Measurements from ENCODE around the gene AQP12B. TPM values are rescaled to one million over a fixed set of nuclear protein-coding genes. Genes with fewer than 3 reads are reported as not detected.

The AQP12B gene
- total and polyA plus RNA-seq, 3 donors from 2014 or later: not detected

DNA sequence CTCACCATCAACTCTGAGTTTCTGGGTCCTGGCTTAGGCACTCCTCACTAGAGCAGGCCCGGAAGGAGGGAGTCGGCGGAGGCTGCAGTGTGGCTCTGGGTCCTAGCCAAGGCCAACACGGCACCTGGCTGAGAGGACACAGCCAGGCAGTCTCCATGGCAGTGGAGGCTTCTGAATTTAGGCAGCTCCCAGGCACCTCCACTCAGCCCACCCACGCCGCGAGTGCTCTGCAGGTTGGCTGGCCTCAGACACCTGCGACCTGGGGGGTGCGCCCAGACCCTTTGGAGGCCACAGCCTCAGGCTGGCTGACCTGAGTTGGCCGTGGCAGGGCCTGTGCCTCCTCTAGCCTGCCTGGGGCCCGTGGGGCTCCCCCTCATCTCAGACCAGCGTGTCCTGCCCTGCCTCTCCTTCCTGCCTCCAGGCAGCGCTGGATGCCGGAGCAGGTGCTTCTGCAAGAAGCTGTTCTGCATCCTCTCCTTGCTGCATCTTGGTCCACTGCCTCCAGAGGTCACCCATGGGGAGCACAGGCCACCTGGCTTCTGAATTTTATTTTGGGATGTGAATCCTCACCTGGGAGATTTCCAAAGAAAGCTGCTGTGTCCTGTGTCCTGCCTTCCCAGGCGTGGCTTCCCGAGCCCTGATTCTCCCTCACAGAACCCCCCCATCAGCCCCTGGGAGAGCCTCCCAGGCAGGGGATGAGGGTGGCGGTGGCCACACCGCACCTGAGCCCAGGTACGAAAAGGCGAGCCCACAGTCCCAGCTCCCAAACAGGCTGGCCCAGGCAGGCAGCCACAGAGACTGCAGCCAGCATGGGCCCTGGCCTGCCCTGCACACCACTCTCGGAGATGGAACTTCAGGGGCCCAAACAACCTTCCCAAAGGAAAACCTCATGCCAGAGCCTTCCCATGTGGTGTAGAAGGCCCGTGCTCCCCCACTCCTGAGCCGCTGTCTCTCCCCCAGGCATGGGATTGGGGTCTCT is 32.4 kb upstream of the AQP12B start:
- WGBS, 2 donors: 71 to 80% methylated on average over 11 to 21 of the region's 23 CpGs
- H3K27me3 ChIP-seq: no peaks in the 10 kb centered on the region
- no peak for DNase-seq

DNA sequence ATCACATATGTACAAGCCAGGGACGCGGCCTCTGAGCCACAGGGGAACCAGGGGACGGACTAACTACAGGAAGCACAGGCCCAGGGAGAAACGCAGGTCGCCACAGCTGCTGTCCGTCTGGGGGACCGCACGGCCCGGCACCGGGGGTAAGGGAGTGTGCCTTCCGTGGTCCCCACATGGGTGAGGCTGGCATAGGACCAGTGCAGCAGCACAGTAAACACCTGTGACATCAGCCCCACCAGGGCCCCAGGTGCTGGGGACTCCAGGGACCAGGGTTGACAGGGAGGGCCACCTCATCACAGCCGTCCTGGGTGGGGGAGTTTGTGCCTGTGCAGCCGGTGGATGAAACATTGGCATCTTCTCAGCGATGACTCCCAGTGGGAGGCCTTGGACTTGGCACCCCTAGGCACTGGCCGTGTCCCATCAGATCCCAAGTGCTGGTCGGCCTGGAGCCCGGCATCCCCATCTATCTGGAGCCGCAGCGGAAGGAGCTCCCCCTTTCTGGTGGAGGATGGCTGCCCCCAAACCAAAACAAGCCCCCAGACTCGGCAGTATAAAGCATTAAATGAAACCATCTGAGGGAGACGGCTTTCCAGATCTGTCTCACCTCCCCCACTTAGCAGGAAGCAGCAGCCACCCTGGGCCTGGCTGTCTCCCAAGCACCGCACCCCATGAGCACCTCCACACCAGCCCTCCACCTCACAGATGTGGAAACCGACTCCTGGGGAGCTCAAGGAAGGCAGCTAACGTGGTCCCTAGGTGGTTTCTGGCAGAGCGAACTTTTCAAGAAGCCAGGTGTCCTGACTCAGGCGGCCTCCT is 31.5 kb upstream of the AQP12B start:
- no peaks in the 10 kb centered on the region for H3K36me3 ChIP-seq (ENCODE audit: low read depth, missing control alignments)
- no peaks in the 10 kb centered on the region for H3K27me3 ChIP-seq
- WGBS, 2 donors: 76 to 77% methylated on average over 6 to 25 of the region's 26 CpGs
- TF ChIP-seq POLR2A (IDR thresholded peaks at IDR 0.05): no peak
- TF ChIP-seq, protein P1, sequence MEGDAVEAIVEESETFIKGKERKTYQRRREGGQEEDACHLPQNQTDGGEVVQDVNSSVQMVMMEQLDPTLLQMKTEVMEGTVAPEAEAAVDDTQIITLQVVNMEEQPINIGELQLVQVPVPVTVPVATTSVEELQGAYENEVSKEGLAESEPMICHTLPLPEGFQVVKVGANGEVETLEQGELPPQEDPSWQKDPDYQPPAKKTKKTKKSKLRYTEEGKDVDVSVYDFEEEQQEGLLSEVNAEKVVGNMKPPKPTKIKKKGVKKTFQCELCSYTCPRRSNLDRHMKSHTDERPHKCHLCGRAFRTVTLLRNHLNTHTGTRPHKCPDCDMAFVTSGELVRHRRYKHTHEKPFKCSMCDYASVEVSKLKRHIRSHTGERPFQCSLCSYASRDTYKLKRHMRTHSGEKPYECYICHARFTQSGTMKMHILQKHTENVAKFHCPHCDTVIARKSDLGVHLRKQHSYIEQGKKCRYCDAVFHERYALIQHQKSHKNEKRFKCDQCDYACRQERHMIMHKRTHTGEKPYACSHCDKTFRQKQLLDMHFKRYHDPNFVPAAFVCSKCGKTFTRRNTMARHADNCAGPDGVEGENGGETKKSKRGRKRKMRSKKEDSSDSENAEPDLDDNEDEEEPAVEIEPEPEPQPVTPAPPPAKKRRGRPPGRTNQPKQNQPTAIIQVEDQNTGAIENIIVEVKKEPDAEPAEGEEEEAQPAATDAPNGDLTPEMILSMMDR (IDR thresholded peaks at IDR 0.05): no peak
- no peak overlapping the region for H3K27ac ChIP-seq
- H3K4me1 ChIP-seq: no peaks in the 10 kb centered on the region
- no peaks in the 10 kb centered on the region for H3K9me3 ChIP-seq
- H3K4me3 ChIP-seq: no peak overlapping the region
- no peak for DNase-seq
- intact Hi-C loops (cut with DNase I; ENCODE audit: low total_unique reads): no loop called here

More for the DNA sequence above, 32.4 kb upstream of the AQP12B start:
- Histone ChIP-seq H3K4me1 (no peaks in the 10 kb centered on the region), H3K36me3 (ENCODE audit: low read depth, missing control alignments) (no peaks in the 10 kb centered on the region), H3K9me3 (no peaks in the 10 kb centered on the region), H3K27ac (no peak overlapping the region), H3K4me3 (no peak overlapping the region)
- intact Hi-C loops (cut with DNase I; ENCODE audit: low total_unique reads): no loop called here
- TF ChIP-seq POLR2A (IDR thresholded peaks at IDR 0.05): no peak
- TF ChIP-seq, protein P1 (IDR thresholded peaks at IDR 0.05): no peak

DNA sequence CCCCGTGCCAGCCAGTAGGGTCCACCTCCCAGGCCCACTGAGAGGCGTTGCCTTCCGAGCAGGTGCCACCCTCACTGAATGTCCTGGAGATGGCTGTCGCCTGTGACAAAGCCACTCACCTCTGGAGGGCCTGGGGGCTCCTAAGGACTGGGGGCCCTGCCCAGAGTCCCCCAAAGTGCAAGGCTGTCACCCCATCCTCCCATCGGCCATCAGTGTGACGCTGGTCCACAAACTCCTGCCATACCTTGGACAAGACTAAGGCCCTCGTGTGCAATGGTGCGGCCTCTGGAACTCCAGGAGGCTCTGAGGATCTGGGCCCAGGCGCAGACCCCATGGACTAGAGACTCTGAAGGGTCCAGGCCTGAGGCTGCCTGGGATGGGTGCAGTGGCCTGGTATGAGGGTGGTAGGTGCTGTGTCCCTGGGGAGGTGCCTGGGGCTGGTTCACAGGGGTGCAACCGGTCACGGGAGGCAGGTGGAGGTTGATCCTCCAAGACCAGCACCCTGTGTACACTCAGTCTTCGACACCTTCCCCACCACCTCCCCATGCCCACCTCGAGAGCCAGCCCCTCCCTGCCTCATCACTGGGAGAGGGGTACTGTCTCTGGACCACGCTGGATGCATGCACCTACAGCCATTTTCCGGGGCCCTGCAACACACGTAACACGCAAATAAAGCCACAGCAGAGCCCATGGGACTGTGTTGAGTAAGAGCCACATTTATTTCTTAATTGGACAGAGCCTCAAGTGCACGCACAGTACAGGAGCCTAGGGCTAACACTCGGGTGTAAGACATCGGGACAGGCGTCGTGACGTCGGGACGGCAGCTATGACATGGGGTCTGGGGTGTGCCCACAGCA is 30.6 kb upstream of the AQP12B start:
- H3K4me1 ChIP-seq: no peaks in the 10 kb centered on the region
- H3K36me3 ChIP-seq (ENCODE audit: low read depth, missing control alignments): no peaks in the 10 kb centered on the region
- H3K4me3 ChIP-seq: no peak overlapping the region
- no peak for DNase-seq
- intact Hi-C loops (cut with DNase I; ENCODE audit: low total_unique reads): no loop called here
- TF ChIP-seq, protein P1 (IDR thresholded peaks at IDR 0.05): no peak
- no peak for TF ChIP-seq POLR2A (IDR thresholded peaks at IDR 0.05)
- no peaks in the 10 kb centered on the region for H3K27me3 ChIP-seq
- no peak overlapping the region for H3K27ac ChIP-seq
- H3K9me3 ChIP-seq: no peaks in the 10 kb centered on the region
- 88 to 91% methylated on average over 10 to 25 of the region's 25 CpGs for WGBS, 2 donors

DNA sequence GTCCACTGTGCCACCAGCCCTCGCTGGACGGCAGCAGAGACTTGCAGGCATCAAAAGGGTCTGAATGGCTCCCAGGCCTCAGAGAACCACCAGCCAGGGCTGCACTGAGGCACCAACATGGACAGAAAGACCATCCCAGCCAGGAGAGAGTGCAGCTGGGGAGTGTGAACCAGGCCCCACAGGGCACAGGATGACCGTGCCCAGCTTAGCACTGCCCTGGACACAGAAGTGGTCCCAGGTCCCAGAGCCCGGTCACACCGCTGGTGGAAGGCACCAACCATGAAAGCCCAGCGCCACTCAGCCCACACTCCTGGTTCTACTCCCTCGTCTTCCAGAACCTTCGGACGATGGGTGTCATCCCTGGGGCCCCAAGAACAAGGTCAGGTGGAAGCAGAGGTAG is 29.4 kb upstream of the AQP12B start:
- no peak for DNase-seq
- H3K27me3 ChIP-seq: no peaks in the 10 kb centered on the region
- intact Hi-C loops (cut with DNase I; ENCODE audit: low total_unique reads): no loop called here
- H3K27ac ChIP-seq: no peak overlapping the region
- no peak overlapping the region for H3K4me3 ChIP-seq
- no peaks in the 10 kb centered on the region for H3K9me3 ChIP-seq
- WGBS, 2 donors: 84 to 87% methylated on average over 4 to 9 of the region's 9 CpGs
- no peak for TF ChIP-seq POLR2A (IDR thresholded peaks at IDR 0.05)
- TF ChIP-seq, protein P1 (IDR thresholded peaks at IDR 0.05): no peak
- no peaks in the 10 kb centered on the region for H3K36me3 ChIP-seq (ENCODE audit: low read depth, missing control alignments)
- H3K4me1 ChIP-seq: no peaks in the 10 kb centered on the region

Data from testis (tissue), 3 donors.